ENCODE results near the gene KRTAP4-4. TPM values are rescaled to one million over a fixed set of nuclear protein-coding genes. Genes with fewer than 3 reads are reported as not detected.

KRTAP4-4 gene
- total and polyA plus RNA-seq, 2 of the 8 experiments (the other 6 are each of a cell fraction or from before 2014, with no cell fraction given) = not detected

GRCh38 chr17:41121742-41122141 is 38.8 kb downstream of the KRTAP4-4 start:
- no peak overlapping the region for H2AK5ac ChIP-seq (ENCODE audit: low read depth, low read length)
- H3K9me3 ChIP-seq (ENCODE audit: insufficient read depth in 2 of 2, low read depth in 1 of 2, low read length in 1 of 2) = 0 out of 4 replicates have a peak, but pooled peaks cover 0 to 5% of the 10 kb centered on the region in 2 experiments
- no peaks in the 10 kb centered on the region for H3K4me1 ChIP-seq (replicated peaks in 1 of 4; ENCODE audit: control insufficient read depth in 3 of 4, insufficient read depth in 4 of 4, low read length in 3 of 4)
- H2BK20ac ChIP-seq (ENCODE audit: low read length) = no peak overlapping the region
- no peaks in the 10 kb centered on the region for H3K27me3 ChIP-seq (replicated peaks in 1 of 4; ENCODE audit: control insufficient read depth in 3 of 4, extremely low read depth in 1 of 4, insufficient read depth in 3 of 4, low read length in 3 of 4)
- FAIRE-seq (no peak), DNase-seq (ENCODE audit: low read depth in 1 of 2, low spot score in 2 of 2) (no peak)
- ChIA-PET POLR2A (ENCODE audit: partially characterized antibody) (no interaction called here), CTCF (ENCODE audit: partially characterized antibody) (no interaction called here)
- no peak overlapping the region for H3K23ac ChIP-seq (ENCODE audit: insufficient read length)
- no peak overlapping the region for H3K4ac ChIP-seq (replicated peaks; ENCODE audit: insufficient read length, low read depth, low read length)
- no peak overlapping the region for H3K14ac ChIP-seq (ENCODE audit: insufficient read length)
- no peak overlapping the region for H3K4me2 ChIP-seq (ENCODE audit: insufficient read depth in 1 of 2, low read depth in 2 of 2, low read length in 2 of 2)
- H2BK5ac ChIP-seq (ENCODE audit: low read depth, low read length) = no peak overlapping the region
- H3K27ac ChIP-seq (ENCODE audit: low read depth, low read length) = no peak overlapping the region
- H2BK12ac ChIP-seq (ENCODE audit: low read depth, low read length) = no peak overlapping the region
- no peak overlapping the region for H2BK120ac ChIP-seq (replicated peaks; ENCODE audit: low read depth, low read length)
- H3K18ac ChIP-seq (ENCODE audit: extremely low read depth, low read length) = no peak overlapping the region
- H4K8ac ChIP-seq (ENCODE audit: extremely low read depth, insufficient read depth, low read length) = no peak overlapping the region
- H4K20me1 ChIP-seq (replicated peaks in 1 of 2; ENCODE audit: control insufficient read depth in 1 of 2, insufficient read depth in 2 of 2, low read length in 2 of 2) = no peaks in the 10 kb centered on the region
- no peaks in the 10 kb centered on the region; the same call in 1 of the 2 replicates for H3K23me2 ChIP-seq (ENCODE audit: low read depth, low read length)
- H3K36me3 ChIP-seq (ENCODE audit: control insufficient read depth in 2 of 4, insufficient read depth in 4 of 4, low read length in 3 of 4) = no peaks in the 10 kb centered on the region
- no peak overlapping the region for H3K56ac ChIP-seq (replicated peaks; ENCODE audit: insufficient read length, low read depth, low read length)
- no peak overlapping the region for H2BK15ac ChIP-seq (ENCODE audit: low read length)
- H3K79me1 ChIP-seq (ENCODE audit: low read depth, low read length) = no peaks in the 10 kb centered on the region
- no peak overlapping the region for H3K4me3 ChIP-seq (ENCODE audit: extremely low read depth in 1 of 4, insufficient read depth in 2 of 4, low read depth in 3 of 4, low read length in 4 of 4)
- 86% methylated on average over 2 of the region's 2 CpGs; no CpG with 5 or more reads in 1 of the 2 experiments for WGBS, 2 experiments (ENCODE audit: extremely low coverage in 1 of 2, insufficient coverage in 1 of 2, insufficient read length in 1 of 2, insufficient replicate concordance in 2 of 2, low coverage in 1 of 2, low lambda C conversion rate in 2 of 2, missing lambda C conversion rate in 1 of 2)
- no peak overlapping the region for H4K91ac ChIP-seq (replicated peaks; ENCODE audit: insufficient read length, low read length)
- H3K9ac ChIP-seq (replicated peaks in 1 of 4; ENCODE audit: extremely low read depth in 1 of 4, low read depth in 3 of 4, low read length in 3 of 4) = no peak overlapping the region
- H2AFZ ChIP-seq (ENCODE audit: low read length) = no peak overlapping the region
- no peak overlapping the region for H4K5ac ChIP-seq (ENCODE audit: insufficient read length, low read depth, low read length)
- no peaks in the 10 kb centered on the region for H3K79me2 ChIP-seq (ENCODE audit: control insufficient read depth in 1 of 2, insufficient read depth in 2 of 2, low read length in 2 of 2)
- TF ChIP-seq POU5F1 (IDR thresholded peaks at IDR 0.05; ENCODE audit: low read depth, low read length) (no peak), EZH2 (IDR thresholded peaks at IDR 0.05; ENCODE audit: low read depth, low read length, severe bottlenecking) (no peak), BRCA1 (IDR thresholded peaks at IDR 0.05; ENCODE audit: low read depth, low read length) (no peak), NRF1 (IDR thresholded peaks at IDR 0.05; ENCODE audit: low read depth, low read length) (no peak), RNF2 (IDR thresholded peaks at IDR 0.05; ENCODE audit: borderline replicate concordance, low read depth, low read length, missing control alignments, poor library complexity, severe bottlenecking) (no peak), CBX5 (IDR thresholded peaks at IDR 0.05; ENCODE audit: low read depth, low read length) (no peak), CTBP2 (IDR thresholded peaks at IDR 0.05; ENCODE audit: borderline replicate concordance, insufficient read depth, insufficient read length, low read length) (no peak), ASH2L (IDR thresholded peaks at IDR 0.05; ENCODE audit: low read length) (no peak), CTCF (IDR thresholded peaks at IDR 0.05; ENCODE audit: control extremely low read depth in 1 of 3, insufficient read depth in 1 of 3, low read depth in 1 of 3, low read length in 3 of 3) (no peak), POLR2A (IDR thresholded peaks at IDR 0.05; ENCODE audit: control extremely low read depth in 1 of 2, low read depth in 2 of 2, low read length in 2 of 2) (no peak)

Measured in H1 (cell line).